T47D (cell line): ENCODE data around the gene TMEM151A.

ENCODE experiments used
- DNase-seq, 2 experiments: peaks; one replicate each; pipeline versions ENCODE4 v3.0.0 to v3.0.0-alpha.2; 2011 to 2012; ENCODE audit warnings: low read depth in 1 of 2, low spot score in 1 of 2
- JUND ChIP-seq: IDR thresholded peaks from 2 replicates; pipeline ENCODE4 v1.6.1; 2012; ENCODE audit warnings: low read depth
- in situ Hi-C: cut with HindIII; loops from 2 replicates; pipeline ENCODE4 v1.10.0; 2016; ENCODE audit warnings: low sequenced_read_pairs, low pct_unique_long_range_greater_than_20kb

Gene TMEM151A

DNA sequence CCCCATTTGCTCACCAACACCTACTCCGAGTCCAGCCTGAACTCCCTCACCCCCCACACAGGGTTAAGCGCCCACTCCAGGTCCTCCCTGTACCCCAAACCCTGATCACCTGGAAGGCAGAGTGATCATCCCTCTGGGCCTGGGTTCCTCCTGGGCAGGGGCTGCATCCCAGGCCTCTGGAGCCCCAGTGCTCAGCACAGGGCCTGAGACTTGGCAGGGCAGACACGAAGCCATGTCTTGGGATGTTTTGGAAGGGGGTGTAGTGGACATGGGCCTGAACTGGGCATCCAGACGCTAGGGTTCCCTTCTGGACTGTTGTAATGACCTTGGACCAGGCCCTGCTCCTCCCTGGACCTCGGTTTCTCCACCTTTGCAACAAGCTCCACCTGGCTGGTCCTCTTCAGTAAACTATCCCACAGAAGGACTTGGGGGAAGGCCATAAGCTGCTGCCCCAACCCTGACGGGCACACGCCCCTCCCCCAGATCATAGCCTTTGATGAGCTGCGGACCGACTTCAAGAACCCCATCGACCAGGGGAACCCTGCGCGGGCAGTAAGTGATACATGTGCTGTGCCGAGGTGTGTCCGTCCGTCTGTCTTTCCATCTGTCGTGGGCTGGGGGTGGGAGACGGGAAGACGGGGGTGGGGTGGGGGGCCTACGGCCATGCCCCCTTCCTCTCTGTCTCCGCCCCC, 9.8 kb upstream of the TMEM151A start:
- no peak for DNase-seq
- in situ Hi-C loops = no loop called here
- no peak for TF ChIP-seq JUND

DNA sequence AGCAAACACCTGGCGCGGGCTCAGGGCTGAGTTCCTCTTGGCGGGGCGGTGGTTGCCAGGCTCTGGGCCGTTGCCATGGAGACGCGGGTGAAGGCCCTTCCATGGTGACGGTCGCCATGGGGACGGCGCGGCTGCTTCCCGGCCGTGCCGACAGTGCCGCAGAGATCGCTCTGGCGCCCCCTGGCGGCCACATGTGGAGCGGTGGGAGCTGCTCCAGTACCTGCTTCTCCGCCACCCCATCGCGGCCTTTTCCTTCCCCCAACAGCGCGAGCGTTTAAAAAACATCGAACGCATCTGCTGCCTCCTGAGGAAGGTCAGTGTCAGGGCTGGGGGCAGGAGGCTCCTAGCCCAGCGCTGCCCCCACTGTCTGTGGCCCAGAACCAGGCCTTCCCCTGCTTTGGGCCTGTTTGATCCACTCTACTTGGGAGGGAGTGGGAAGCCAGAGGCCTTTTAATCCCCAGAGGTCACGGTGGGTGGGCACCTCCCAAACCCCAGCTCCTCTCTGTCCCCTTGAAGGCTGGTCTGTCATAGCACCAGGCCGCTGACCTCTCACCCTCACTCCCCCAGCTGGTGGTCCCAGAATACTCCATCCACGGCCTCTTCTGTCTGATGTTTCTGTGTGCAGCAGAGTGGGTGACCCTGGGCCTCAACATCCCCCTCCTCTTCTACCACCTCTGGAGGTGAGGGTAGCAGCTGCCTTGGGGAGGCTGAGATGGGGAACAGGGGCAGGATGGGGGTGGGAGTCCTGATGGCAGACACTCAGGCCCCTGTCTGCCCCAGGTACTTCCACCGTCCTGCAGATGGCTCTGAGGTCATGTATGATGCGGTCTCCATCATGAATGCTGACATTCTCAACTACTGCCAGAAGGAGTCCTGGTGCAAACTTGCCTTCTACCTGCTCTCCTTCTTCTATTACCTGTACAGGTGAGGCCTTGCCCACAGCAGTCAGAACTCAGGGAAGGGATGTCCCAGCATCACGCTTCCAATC, 8.9 kb upstream of the TMEM151A start:
- in situ Hi-C loops = no loop called here
- TF ChIP-seq JUND = no peak
- peak; percentile 97 to 98 for DNase-seq

DNA sequence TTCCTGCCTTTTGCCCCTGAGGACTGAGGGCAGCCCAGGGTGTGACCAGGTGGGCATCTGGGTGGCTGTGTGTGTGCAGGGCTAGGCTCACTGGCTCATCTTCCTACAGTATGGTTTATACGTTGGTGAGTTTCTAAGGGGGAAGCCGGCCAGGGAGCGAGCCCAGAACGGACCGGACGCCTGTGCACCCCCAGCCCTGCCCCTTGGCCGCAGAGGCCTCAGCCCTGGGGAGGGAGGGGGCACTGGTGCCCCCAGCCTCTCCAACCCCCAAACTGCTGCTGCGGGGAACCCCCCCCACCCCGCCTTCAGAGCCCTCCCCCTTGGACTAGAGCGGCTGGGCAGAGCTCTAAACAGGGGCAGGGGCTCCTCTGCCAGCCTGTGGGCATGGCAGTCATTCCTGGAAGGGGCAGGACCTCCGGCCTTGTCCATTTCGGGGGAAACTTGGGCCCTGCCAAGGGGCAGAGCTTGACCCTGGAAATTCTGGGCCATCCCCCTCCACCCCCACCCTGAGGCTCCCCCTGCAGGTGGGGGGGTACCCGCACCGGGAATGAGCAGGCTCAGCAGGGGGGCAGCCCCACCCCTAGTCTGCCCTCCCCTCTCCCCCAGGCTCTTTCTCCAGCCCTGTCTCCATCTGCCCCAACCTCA, 8.1 kb upstream of the TMEM151A start:
- DNase-seq = no peak
- in situ Hi-C loops = no loop called here
- no peak for TF ChIP-seq JUND

DNA sequence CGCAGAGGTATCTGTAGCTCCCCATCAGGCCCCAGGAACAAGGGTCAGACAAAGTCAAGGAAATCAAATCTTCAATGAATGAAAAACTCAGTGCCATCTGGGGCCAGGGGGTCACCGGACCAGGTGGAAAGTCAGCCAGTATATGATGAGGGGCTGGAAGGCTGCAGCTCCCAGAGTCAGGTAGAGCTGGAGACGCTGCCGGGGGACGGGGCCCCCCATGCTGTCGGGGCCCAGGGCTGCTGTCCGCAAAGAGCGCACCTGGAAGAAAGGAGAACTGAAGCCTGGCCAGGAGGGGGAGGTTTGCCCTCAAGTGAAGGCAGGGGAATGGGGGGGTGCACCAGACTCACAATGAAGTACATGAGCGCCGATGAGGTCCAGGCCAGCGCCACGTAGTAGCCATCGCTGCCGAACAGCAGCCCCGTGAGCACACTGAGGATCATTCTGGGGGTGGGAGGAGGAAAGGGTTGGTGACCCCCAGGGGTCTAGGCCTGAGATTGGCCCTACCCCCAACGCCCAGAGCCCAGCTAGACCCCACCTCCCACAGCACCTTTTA, 7.1 kb upstream of the TMEM151A start:
- in situ Hi-C loops = no loop called here
- TF ChIP-seq JUND = no peak
- DNase-seq = no peak

DNA sequence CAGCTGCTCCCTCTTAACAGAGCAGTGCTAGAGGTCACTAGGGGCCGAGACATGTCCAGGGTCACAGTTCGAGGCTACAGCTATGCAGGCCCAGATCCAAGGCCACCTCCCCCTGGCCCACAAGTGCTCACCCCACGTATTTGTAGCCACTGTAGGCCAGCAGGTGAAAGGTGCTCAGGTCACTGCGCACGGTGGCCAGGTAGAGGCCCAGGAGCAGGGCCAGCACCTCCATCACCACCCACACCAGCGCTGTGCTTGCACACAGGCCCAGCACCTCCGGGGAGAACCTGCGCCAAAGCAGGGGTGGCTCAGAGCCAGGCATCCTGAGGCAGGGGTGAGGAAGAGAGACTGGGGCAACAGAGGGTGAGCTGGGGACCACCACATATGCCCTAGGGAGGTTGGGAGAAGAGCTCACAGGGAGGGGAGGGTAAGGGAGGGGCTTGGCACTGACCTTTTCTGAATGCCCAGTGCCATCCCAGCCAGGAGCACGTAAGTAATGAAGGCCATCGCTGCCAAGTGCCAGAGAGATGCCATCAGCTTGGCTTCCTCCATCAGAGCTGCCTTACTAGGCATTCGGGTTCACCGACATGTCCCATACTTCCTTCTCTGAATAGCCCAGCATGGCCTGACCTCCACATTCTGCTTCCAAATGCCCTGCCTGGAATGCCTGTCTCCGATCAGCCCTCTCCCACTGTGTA, 6.3 kb upstream of the TMEM151A start:
- no peak for TF ChIP-seq JUND
- no peak for DNase-seq
- in situ Hi-C loops = no loop called here

DNA sequence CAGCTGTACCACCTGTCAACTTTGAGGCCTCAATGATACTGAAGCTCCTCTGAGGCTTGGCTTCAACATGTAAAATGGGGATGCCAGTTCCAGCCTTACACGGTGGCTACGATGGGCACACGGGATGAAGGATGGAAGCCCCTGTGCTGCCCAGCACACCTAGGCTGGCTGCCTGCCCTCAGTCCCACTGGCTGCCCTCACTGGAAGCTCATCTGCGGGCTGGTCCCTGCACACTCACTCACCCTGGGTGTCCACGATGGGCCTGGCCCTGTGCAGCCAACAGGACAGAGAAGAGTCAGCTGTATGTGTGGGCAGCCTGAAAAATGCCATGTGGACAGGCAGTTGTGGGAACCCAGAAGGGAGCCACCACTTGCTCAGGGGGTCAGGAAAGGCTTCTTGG, 5.0 kb upstream of the TMEM151A start:
- TF ChIP-seq JUND = no peak
- in situ Hi-C loops = no loop called here
- no peak for DNase-seq

DNA sequence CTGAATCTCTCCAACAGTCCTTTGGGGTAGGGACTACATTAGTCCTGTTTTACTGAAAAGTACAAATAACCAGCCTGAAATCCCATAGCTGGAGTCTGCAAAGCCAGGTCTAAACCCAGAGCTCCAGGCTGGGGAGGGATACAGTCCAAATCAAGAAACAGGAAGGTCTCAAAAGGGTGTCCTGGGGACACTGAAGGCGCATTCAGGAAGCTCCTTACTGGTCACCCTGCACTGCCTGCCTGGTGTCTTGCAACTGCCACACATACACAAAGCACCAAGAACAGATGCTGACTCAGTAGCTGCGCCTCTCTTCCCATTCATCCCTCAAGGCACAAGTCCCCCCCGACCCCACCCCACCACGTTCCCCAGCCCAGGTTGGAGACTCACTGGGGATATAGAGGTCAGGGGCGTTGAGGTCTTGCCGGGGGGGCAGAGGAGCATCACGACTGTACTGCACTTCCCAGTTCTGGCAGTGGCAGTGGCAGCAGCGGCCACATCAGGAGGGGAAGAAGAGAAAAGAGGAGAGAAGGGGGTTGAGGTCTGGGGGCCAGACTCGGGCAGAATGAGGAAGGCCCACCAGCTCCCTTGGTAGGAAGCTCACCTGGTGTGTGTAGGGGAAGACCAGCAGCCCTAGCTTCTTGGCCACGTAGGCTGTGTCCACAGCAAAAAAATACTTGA, 4.3 kb upstream of the TMEM151A start:
- DNase-seq = no peak
- in situ Hi-C loops = no loop called here
- TF ChIP-seq JUND = no peak

DNA sequence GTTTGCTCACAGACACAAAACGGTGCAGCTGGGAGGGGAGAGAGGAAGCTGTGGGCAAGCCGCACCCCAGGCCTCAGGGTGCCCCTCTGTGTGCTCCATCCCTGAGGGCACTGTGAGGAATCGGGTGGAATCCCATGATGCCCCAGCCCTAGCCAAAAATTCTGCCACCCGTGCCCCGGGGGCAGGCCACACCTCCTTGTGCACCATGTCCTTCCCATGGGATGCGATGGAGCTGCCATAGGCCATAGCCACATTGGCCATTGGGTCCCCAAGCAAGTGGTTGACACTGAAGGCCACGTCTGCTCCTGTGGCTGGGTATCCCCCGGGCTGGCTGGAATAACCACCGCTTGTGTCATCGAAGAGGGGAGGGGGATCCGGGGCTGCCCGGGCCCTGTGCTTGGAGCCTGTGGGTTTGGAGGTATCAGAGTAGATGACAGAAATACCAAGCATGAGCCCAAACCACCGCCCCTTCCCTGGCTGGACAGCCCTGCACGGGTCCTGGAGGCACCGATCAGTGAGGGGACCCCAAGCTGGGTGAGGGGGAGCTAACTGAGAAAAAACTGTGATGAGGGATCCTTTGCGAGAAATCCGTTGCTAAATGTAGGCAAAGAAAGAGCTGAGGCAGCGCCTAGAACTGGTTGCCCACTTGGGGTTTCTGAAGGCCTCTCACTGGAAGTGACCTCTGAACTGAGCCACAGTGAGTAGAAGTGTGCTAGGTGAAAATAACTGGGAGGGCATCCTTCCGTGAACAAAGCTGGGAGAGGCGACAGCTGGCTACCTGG, 3.6 kb upstream of the TMEM151A start:
- in situ Hi-C loops = no loop called here
- TF ChIP-seq JUND = no peak
- DNase-seq = no peak

DNA sequence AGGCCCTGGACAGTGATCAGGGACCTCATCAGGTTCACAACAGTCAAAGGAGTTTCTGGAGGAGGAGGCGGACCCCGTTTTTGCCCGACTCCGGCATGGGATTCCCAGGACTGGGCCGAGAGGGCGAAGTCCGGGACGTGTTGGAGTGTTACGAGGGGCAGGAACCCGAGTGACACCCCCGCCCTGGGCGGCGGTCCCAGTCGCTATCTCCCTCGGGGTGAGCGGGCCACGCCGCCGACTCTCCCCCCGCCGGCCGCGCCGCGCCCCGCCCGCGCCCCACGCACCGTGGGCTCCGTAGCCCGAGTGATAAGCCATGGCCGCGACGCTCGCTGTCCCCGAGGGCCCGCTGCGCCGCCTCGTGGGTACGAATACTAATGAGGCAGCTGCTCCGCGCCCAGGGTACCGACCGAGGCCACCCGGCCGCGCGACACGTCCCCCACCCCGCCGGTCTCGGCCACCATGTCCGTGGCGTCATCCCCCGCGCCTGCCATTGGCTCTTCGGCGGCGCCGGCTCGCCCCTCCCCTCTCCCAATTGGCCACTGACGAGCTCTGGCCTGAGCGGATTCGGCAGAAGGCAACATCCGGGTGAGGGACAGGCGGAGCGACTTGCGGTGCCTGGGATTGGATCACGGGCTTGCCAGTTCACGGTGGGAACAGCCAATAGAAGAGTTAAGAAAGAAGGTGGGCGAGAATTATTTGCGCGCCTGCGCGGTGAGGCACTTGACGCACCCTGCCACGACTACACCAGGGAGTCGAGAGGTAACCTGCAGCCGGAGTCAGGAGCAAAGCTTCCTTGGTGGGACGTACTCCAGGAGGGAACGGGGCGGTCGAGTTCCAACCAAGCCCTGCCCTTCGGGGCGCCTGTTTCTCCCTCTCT, 2.8 kb upstream of the TMEM151A start, which contains the start of gene YIF1A:
TSS of gene YIF1A (minus strand) at position 473 of the 877 bp plus-strand sequence. CDS start at position 315, 158 bp downstream.
- peak; percentile 100 for DNase-seq
- TF ChIP-seq JUND = no peak
- in situ Hi-C loops = no loop called here
